Activated CD4-positive, alpha-beta T cell treated with anti-CD3 and anti-CD28 coated beads, Interleukin-2, amount 50 U/mL, for 16 hours (primary cell): ENCODE results near the gene MAPKAP1.

Source experiments
- DNase-seq: peaks from one replicate; pipeline ENCODE4 v3.0.0-alpha.2; 2020

The MAPKAP1 gene

DNA sequence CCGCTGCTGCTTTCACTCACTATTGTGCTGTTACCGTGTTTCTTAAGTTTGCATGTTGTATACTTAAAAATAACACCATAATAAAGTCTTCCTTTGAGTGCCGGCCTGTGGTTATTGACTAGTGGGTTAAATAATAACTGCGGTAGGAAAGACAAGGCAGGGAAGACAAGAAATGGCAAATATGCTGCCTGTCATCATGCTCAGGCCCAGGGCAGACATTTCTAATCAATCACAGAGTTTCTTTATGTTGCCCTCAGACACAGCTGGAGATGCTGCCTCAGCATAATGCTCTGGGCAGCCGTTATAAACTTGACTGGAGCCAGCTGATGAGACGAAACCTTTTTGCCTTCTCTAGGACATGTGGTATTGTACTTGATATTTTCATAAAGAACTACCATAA lies 230.4 kb downstream of the MAPKAP1 start:
- no peak for DNase-seq

DNA sequence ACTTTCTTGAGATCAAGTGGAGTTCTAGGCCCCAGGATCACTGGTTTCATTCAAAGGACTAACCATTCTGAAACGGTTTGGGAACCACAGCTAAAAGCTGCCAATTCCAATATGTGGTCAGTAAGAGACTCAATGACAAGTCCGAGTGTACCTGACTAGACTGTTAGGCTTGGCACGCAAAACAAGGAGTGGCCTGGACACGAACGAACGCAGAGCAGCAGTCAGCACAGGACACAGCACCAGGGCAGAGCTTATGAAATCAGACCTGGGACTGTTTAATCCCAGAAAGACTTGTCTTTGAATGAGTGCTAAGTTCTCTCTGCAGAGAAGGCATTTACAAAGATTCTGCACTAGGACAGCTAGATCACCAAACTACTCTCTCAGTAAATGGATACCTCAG lies 231.6 kb downstream of the MAPKAP1 start:
- no peak for DNase-seq

DNA sequence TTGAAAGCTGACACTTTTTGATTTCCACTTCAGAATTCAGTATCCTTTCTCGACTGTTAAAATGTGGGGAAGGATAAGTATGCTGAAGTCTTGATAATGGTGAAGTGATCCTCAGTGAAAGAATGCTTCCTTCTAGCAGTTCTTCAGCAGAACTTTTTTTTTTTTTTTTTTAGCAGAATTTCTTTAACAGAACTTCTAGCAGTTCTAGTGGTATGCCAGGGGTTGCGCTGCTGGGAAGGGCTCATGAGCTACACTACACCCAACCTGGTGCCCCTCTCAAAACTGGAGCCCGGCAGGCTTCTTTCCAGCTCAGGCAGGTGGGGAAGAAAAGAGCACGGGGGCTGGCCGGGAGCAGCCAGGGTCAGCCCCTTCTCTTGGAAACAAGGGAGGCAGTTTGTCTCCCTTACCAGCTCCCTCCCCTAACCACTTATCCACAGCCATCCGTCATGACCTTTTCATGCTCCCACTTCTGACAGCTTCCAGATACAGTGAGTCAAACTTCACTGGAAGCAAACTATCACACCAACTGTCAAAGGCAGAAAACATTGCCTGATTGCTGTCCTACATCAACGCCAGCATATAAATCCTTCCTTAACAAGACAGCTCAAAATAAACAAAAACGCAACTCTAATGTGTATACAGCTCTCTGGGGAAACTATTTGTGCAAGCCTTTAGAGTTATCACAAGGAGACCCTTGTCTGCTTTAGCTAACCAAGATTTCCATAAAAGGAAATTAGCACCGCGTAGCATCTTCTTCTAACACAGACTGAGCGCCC lies 233.9 kb downstream of the MAPKAP1 start:
- no peak for DNase-seq

DNA sequence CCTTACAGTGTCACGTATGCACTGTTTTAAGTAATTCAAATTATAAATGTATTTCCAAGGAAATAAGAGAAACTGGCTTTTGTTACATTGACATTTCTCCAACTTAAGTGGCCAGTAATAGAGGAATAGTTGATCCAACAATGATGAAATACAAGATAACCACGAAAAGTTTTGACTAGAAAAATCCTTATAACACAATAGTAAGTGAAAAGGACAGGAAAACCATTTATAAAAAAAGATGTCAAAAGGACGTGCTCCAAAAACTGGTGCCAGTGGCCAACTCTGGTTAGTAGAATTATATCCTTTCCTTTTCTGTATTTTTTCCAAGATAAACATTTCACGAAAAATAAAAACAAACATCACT lies 234.5 kb downstream of the MAPKAP1 start:
- no peak for DNase-seq

DNA sequence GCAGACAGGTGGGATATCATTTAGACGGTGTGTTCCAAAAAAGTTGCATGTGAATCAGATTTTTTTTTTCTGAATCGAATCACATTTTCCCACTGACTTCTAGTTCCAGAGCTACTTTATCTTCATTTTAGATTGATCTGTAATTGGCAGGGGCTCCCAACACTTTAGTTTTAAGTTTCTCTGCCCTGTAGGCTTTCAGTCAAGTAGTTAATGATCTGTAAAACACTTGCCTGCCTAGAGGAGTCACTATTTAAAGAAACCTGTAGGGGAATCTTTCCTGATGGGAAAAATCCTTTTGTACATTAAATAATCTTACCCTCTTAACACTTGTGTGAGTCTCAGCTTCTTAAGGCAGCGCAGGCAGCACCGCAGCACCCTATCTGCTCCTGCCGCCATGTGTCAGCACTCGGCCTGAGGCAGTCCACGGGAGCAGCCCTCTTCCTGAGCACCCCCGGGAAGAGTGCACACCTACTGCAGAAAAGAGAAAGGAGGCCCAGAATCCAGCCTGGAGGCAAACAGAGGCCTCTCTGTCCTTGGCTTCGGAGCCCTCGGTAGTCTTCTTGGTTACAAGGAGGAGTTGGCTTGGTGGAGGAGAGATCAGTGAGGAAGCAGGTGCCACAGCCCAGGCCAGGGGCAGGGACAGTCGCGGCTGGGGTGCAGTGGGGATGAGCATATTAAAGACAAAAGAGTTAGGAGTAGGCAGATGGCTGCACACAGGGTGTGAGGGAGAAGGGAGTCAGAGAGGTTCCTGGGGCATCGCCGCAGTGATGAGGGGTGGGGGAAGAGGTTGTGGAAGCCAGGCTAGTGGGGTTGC lies 236.0 kb downstream of the MAPKAP1 start:
- DNase-seq, result no peak

DNA sequence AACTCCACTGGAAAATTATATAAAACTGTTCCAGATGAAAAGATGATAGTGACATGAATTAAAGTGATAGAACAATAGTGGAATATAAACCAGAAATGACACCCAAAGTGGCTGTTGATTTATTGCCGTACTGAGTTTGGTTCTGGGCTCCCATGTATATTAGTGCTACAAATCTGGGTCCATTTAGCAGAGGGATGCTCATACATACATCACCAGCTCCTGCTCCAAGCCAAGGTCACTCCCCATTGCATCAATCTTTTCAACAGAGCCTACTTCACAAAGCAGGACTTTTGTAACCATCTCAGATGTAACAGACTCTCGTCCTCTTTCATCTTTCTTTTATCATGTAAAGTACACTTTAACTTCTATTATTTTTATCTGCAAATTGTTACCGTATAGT lies 236.8 kb downstream of the MAPKAP1 start:
- DNase-seq, result no peak

DNA sequence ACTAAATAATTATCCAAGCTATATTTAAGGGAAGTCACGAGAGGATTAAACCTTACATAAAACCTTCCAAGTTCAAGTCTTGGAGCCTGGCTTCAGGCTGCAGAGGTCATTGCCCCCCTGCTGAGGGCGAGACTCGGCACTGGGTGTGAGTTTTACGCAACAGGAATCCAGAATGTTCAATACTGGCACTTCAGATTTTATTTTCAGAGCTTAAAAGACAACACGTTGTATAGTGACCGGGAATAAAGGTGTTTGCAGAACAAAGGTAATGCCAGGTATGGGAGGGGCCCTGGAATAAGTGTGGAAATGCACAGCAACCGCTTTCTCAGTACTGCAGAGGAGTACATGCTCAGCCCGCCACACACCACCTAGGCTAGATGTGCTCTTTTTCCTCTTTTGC lies 238.4 kb downstream of the MAPKAP1 start:
- no peak for DNase-seq

DNA sequence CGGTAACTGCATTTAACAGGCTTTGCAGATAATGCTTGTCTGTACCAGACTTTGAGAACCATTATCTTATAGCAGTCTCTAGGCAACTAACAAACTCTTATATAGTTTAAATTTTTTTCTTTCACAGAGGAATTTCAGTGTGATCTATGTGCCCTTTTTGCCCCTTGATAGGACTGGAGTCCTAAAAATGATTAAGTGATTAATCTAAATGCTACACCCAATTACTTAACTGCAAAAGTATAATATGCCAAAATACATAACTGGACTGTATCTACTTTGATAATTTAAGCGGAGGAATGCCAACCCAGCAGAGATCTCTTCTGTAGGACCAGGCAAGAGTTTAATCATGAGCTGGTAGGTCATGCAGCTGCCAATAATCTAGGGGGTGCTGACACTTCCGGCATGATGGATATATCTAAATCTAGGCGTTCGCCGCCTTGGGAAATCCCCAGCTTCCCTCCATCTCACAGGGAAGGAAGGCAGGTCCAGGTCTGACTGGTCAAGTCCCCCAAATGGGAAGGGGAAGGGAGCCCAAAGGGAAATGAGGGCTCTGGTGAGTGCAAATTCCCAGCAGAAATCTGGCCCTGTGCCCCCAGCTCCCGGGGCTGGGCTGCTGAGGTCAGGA lies 239.8 kb downstream of the MAPKAP1 start:
- DNase-seq, result no peak

DNA sequence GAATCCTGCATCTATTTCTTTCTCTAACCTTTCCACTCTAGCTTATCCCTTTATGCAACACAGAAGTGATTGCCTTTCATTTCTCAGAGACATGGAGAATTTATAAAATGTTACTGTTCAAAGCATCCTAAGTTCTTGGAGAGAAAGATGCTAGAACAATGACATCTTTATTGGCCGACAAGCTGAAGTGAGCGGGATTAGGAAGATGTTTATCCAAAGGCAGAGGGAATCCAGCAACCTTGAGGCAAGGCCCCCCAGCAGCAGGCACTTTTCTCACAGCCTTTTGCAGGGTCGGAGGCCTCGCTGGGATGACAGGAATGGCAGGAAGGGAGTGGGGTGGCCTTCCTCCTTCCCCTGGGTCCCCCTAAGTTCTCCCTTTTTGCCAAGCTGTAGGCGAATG lies 240.6 kb downstream of the MAPKAP1 start:
- DNase-seq, result no peak

DNA sequence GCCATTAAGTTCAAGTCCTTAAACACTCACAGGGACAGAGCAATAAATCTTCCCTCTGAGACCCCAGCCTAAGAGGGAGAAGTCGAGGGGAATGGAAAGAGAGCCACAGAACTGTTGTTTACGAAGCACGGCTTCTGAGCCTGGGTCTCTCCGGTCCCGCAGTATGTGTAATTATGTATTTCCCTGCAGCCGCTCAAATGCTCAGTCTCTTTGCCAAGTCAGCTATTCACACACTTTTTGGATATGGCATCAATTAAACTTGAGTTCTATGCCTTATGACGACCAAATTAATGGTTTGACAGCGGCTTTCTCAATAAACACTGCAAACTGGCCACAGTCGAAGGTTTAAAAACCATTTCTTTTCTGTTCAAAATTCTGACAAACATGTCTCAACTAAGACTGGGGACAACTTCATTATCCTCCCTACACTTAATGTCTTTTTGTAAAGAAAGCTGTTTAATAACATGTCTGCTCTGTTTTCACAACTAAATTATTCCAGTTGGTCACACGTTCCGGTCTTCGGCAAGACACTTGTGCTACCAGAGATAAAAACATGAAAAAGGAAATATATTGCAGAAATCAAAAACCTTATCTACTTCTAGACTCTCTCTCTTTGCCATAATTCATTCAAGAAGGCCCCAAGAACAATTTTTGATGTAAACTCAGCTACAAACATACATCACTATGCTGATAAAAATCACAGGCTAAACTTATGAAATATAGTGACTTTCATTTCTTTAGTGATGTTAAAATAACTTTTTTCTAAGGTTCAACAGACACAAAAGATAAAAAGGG lies 242.2 kb downstream of the MAPKAP1 start:
- no peak for DNase-seq

DNA sequence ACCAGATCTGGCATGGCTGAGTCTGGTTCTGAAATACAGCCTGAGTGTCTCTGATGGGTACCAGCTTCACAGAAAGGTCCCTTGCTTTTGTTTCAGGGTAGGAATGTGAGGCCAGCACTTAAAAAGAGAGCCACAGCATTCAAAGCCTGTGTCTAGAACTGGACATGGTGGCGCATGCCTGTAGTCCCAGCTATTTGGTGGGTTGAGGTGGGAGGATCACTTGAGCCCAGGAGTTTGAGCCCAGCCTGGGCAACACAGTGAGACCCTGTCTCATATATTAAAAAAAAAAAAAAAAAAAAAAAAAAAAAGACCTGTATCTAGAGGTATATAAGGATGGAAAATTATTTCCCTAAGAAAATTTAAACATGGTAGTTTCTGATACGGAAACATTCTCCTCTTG lies 243.1 kb downstream of the MAPKAP1 start:
- DNase-seq, result no peak

DNA sequence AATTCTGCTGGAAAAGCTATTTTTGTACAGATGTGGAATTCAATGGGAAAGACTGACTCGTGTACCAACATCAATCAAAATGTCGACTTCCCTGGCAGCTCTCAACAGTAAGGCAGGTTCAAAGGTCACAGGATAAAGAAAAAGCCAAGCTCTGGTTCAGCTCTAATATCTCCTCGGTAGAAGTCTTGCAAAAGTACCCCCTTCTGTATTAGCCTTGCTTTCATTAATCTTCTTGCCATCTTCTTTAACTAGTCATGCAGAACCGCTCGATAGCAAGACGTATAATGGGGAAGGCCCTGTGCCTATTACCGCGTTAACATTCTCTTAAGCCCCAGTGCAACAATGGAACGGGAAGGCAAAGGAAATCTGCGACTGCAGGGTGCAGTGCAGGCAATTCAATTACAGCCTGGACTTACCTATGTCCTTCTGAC lies 244.1 kb downstream of the MAPKAP1 start:
- no peak for DNase-seq

DNA sequence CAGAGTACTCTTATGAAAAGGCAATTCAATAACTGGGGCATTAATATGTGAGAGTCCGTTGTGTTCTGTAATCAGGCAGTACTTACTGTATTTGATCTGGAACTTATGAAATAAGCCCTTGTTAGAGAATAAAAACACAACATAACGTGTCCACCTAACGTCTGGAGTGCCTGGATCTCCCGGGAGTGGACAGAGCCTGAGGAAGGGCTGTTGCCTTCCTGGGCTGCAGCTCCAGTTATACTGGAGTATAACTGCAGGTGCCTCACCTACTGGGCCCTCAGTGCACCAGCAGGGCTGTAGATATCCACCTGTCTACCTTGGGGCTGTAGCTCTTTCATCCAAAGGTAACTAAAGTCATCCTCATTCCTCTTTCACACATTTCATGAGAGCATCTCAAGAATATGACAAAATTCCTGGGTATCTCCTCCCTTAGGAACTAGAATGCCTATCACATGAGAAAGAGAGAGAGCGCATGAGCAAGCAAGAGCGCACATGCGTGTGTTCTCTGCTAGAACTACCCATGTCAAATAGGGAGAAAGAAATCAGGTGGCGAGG lies 245.3 kb downstream of the MAPKAP1 start:
- no peak for DNase-seq

DNA sequence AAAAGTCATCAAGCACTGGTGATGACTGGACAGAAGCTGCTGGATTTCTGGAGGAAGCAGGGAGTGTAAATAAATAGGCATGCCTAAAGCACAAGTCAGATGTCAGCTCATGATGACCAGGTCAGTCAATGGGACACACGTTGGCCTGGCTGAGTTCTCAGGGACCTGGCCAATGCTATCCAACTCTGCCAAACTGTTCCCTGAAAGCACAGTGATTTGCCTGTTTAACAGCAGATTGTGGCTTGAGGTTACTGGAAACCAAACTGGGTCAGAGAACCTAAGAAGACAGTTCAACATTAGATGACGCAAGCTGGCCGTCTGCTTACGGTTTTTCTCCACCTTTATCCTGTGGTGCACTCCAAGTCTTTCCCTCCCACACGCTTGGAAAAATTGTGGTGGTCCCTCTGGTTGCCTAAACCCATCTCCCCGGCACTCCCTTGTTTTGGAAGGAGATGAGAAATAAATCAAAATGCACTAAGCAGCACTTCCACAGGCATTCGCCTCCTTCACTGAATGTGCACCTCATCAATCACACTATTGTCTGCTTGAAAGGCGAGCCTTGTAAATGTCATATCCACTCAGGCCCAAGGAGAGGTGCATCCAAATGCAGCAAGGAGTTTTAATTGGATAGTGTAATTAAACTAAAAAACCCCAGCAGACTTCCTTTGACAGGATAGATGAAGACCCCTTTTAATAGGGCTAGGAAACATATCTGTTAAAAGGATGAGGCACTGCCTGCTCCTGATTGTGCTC lies 245.9 kb downstream of the MAPKAP1 start:
- DNase-seq, result no peak

DNA sequence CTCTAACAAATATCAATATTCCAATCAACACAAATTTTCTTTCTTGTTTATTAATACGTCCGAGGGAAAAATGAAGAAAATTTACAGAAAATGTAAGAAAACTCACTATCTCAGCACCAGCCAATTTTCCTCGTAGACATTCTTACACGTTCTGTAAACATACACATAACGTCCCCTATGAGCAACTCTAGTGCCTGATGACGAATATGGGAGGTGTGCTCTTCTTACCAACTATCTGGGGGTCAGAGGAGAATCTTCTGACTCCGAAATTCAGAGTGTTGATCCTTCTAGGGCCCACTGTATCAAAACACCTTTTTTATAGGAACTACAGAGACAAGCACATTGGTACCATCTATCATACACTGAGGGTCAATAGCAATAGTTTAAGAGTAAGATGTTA lies 246.7 kb downstream of the MAPKAP1 start:
- no peak for DNase-seq

DNA sequence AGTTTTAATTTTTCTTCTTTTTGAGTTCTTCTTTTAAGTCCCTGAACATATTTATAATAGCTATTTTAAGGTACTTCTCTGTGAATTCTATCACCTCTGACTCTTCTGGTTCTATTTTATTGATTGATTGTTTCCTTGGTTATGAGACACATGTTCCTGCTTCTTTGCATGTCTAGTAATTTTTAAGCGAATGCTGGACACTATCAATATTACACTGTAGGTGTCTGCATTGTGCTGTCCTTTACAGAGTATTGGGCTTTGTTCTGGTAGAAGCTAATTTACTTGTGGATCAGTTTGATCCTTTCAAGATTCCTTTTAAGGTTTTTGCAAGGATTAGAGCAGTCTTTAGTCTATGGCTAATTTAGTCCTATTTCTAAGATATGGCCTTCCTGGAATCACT lies 249.7 kb downstream of the MAPKAP1 start:
- no peak for DNase-seq

DNA sequence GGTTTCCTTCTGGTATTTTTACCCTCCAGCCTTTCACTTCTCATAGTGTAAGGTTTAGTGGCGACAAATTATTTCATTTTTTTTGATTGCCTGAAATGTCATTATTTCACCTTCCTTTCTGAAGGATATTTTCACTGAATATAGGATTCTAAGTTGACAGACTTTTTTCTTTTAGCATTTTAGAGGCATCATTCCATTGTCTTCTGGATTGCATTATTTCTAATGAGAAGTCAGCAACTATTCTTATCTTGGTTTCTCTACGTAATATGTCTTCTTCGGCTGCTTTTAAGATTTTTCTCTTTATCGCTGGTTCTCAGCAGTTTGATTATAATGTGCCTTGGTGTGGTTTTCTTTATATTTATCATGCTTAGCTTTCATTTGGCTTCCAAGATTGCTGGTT lies 251.1 kb downstream of the MAPKAP1 start:
- no peak for DNase-seq

DNA sequence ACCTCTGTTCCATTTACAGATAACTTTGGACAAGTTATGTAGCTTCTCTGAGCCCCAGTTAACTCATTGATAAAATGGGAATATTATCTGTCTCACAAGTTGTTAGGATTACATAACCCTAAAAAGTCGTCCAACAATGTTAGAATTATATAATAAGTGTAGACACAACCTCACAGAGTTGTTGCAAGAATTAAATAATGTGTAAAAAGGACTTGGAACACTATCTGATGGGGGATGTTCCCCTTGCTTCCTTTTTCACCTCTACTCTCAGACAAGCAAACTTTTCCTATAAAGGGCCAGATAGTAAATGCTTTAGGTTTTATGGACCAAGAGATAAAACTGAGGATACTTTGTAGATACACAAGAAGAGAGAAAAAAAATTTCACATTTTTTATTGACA lies 251.9 kb downstream of the MAPKAP1 start:
- DNase-seq, result no peak

DNA sequence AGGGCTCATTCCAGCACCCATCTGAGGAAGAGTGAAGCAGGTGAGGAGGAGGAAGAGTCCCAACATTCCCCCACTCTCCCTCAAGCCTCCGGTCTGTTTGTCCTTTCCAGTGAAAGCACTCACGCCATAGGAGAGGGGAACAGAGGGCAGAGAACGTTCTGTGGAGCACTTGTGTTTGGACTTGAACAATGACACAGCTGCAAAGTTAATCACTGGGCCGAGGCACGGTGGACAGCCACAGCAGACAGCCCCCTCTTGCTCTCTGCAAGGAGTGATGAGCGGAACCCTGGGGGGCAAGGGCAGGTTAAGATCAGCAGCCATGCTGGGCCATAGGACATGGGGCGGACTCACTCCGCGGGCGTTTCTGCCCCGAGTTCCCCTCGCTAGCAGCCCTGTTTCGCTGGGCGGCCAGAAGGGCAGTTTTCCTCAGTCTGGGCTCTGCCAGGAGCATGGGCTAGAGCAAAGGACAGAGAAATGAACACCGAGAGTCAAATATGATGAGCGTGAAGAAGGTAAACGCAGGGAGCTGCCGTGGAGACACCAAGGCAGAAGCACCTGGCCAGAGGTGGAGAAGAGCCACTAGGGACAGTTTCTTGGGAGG lies 259.7 kb downstream of the MAPKAP1 start:
- DNase-seq, result no peak

DNA sequence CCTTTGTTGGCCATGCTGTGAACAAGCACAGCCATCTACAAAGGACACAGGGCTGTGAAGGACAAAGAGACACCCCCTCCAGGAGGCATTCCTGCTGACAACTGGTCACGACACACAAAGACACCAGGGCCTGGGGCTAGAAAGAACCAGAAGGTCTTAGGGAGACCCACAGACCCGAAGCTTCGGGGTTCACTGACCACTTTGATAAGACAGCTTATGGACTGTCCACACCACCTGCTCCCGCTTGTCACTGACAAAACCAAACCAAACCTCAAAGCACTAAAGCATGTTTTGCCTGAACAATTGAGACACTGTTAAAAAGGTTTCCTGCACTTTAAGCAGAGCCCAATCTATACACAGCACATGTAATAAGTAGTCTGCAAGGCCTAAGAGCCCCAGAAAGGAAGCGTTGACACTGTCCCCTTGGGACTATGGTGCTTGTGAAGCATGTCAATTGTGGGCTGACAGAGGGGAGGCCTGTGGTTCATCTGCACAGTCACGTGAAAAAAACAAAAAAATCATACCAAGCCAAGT lies 260.4 kb downstream of the MAPKAP1 start:
- DNase-seq, result no peak

DNA sequence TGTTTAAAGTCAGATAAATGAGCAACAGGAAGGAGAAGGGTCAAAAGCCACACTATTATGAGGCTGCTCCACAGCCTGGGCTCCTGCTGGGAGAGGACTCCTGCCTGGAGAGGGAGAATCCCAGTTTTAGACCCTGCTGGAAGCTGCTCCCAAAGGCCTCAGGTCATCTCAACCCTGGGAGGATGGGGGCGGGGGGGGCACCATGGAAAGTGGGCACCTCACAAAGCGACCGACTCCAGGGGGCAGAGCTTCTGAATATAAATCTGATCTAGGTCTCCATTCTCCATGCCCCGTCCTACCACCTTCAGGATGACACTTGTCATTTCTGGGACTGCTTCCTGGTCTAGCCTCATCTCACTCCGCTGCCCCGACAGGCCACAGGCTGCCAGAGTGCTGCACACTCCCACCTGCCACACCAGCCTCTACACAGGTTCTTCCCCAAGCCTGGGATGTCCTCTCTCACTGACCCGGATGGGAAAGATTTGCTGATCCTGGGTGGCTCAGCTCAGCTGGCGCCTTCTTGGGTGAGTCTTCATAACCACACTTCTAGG lies 262.0 kb downstream of the MAPKAP1 start:
- no peak for DNase-seq
